Right ventricle myocardium superior (tissue), 1 donor: ENCODE measurements around the gene FOXC1. TPM values are rescaled to one million over a fixed set of nuclear protein-coding genes. Genes with fewer than 3 reads are reported as not detected.

Source experiments
- ATAC-seq: fragments of 200-7000 bp; cut with Tn5 transposase; one replicate; pipeline ENCODE4 v1.9.1; 2020; ENCODE audit warnings: mild to moderate bottlenecking; ENCODE audit not compliant: poor library complexity
- DNase-seq: peaks from one replicate; pipeline ENCODE4 v3.0.0-alpha.2; 2020
- intact Hi-C: fragments of 100-400 bp; cut with DNase I; formaldehyde crosslinking; loops from one replicate; pipeline ENCODE4 v1.11.2; 2022
- total RNA-seq: library from RNA; stranded (reverse); fragmentation: NEBNext Ultra II Directional; extraction: Animal tissue kit (Norgen Biotek cat#: 25700); gene quantifications from one replicate; pipeline ENCODE4 v1.2.1, GENCODE V29; 2021
- donor health status: DM: no; HTN: yes; CAD: no; lungs with severe emphysema.

FOXC1 gene
- total RNA-seq, 1 donor from 2014 or later = 3.5 TPM

DNA sequence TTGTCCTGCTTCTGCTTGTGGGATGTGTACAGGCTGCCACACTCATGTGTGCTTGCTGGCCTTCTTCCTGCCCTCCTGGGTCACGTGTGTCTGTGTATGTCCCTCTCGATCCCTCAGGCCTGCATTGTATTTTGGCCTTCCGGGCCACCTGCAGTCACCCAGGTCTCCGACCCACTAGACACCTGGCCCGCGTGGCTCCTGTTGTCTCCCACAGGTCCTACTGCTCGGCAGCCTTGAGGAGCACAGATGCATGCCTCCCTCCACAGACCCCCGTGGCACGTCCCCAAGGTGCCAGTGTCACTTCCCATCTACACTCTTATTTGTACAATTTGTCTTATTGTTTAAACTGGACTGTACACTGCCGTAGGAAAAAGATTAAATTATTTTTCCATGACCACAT, 43.1 kb downstream of the FOXC1 start:
- DNase-seq = no peak
- ATAC-seq = no peak
- intact Hi-C loops = no loop called here

DNA sequence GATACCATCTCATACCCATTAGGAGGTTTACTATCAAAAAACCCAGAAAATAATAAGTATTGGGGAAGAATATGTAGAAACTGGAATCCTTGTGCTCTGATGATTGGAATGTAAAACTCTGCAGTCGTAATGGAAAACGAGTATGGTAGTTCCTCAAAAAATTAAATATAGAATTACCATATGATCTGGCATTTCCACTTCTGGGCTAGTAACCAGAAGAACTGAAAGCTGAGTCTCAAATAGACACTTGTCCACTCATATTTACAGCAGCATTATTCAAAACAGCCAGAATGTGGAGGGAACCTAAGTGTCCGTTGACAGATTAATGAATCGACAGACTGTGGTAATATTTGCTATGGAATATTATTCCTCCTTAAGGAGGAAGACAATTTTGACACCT, 44.3 kb downstream of the FOXC1 start:
- DNase-seq (no peak), ATAC-seq (no peak)
- intact Hi-C loops = no loop called here

DNA sequence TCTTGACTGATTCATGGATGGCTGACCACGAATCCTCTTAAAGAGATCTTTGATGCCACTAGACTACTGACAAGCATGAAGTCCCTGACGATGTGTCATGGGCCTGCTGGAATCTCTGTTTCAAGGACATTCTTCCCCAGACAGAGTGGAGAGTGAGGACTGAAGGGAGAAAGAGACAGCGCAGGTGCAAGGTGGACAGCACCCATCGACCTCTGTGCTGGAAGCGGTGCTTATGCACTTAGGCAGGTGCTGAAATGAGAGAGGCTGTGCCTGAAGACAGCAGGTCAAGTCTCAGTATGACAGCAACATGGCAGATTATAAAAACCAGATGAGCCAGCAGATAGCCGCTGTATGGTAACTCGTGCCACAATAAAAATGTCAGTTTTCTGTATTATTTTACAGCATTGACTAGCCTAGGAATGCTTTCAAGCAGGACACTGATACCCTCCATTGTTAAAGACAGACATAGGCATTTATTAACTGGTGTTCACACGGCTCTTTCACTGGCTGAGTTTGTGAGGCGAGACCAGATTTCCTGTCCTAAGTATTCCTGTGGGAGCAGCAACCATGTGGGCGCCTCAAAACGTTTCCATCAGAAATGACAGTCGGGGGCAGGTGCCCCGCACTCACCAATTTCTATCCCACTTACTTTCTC, 47.5 kb downstream of the FOXC1 start:
- intact Hi-C loops = no loop called here
- ATAC-seq (no peak), DNase-seq (no peak)

DNA sequence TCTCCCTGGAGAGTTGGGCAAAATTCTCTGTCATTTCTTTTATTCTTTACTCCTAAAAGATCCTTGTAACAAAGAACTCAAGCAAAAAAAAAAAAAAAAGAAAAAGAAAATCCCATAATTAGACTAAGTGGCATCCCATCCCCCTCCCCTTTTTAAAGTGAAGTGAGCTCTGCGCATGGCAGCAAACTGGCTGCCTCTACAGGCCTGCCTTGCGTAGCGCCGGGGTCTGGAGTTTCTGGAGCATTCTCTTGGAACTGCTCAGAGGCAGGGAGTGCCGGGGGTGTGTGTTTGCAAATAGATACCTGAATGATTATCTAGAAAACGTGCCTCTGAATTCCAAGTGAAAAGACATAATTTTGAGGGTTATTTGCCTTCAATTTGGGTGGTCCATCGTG, 48.1 kb downstream of the FOXC1 start:
- intact Hi-C loops = no loop called here
- ATAC-seq (no peak), DNase-seq (no peak)

DNA sequence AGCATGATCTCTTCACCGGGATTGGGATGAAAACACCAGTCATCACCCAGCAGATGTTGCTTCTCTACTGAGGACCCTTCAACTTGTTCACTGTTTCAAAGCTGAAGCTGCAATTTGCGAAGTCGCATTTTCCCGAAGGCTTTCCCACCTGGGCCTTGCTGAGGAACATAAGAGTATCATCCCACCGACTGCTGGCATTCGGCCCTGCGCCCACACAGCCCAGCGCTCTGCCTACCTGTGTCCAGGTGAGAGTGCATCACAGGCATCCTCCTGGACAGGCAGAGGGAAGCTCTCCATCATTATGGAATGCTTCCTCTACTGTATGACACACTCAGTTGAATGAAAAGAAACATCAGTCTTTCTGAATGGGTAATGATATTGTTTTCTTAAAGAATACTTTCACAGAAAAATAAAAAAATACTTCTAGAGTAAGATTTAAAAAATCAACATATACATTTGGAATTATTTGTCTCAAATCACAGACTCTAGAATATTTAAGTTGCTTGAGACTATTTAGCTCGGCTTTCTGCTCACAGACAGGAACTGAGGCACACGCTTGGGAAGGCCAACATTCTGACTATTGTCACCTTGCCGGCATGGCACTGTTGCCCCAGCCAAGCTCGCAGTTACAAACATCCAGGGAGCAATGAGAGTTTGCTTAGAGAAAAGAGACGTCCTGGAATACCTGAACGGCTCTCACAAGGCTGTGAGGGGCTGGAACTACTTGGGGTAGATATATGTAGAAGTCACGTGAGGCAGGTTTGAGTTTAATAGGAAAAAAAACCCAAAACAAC, 48.7 kb downstream of the FOXC1 start:
- DNase-seq (no peak), ATAC-seq (no peak)
- intact Hi-C loops = no loop called here

DNA sequence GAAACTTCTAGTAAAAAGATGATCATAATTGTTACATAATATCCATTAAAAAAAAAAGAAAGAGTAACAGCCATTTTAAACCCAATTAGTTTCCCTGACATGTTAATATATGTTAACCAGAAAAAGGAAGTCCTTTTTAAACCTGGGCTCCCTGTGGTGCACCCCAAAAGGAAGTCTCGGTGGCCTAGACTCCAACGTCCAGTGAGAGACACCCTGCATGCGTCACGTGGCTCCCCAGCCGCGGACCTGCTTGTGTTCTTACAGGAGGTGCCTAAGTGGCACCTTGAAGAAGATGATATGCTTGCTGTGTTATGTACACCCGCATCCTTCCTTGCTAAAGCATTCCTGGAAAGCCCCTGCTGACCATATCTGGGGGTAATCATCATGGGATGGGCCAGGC, 50.1 kb downstream of the FOXC1 start:
- DNase-seq (no peak), ATAC-seq (no peak)
- intact Hi-C loops = no loop called here

GRCh38 chr6:1662534-1662933, 52.8 kb downstream of the FOXC1 start:
- intact Hi-C loops = no loop called here
- ATAC-seq (no peak), DNase-seq (no peak)

Other genes starting within 250 kb of the FOXC1 start
- 0.16 TPM for gene FOXF2, start 220.3 kb upstream of the FOXC1 start, total RNA-seq